HG02938 (cell line): ENCODE results near the gene SV2C.

Experiments
- ATAC-seq: cut with Tn5 transposase; IDR thresholded peaks from one replicate; pipeline ENCODE4 v1.9.1; 2021; ENCODE audit warnings: mild to moderate bottlenecking, moderate library complexity; ENCODE audit not compliant: unreplicated experiment

SV2C gene

GRCh38 chr5:76099756-76100155 is 16.6 kb downstream of the SV2C start:
- peak; percentile 45 for ATAC-seq

GRCh38 chr5:76104027-76104426 is 20.8 kb downstream of the SV2C start:
- no peak for ATAC-seq

DNA sequence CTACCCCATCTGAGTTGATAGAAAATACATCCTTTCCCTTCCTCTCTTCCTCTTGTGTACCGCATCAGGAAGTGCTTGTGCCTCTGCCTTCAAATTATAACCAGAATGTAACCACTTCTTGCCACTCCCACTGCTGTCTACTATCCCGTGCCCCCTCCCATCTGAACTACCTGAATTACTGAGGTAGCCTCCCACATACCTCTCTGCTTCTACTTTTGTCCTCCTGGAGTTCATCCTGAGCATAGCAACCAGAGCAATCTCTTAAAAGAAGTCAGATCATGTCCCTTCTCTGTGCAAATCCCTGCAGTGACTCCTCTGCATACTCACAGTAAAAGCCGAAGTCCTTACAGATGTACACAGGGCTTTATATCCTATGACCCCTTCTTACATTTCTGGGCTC is 23.0 kb downstream of the SV2C start:
- no peak for ATAC-seq

GRCh38 chr5:76111477-76112174 is 28.4 kb downstream of the SV2C start:
- no peak for ATAC-seq

DNA sequence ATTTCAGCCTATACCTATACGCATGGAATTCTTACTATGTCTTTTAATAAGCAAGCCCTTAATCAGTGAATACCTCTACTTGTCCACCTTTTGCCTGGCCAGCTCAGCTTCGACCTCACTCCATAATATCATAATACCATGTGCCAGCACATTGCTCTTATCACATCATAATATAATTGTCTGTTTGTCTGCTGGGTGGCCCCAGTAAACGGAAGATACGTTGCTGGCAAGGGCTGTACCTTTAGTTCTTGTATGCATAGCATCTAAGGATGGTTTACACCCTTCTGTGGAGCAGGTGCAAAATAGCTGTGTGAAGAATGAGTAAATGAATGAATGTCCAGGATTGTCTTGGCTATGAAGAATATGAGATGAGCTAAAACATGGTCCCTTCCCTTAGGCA is 29.9 kb downstream of the SV2C start:
- no peak for ATAC-seq

GRCh38 chr5:76114179-76114851 is 31.1 kb downstream of the SV2C start:
- ATAC-seq: no peak

DNA sequence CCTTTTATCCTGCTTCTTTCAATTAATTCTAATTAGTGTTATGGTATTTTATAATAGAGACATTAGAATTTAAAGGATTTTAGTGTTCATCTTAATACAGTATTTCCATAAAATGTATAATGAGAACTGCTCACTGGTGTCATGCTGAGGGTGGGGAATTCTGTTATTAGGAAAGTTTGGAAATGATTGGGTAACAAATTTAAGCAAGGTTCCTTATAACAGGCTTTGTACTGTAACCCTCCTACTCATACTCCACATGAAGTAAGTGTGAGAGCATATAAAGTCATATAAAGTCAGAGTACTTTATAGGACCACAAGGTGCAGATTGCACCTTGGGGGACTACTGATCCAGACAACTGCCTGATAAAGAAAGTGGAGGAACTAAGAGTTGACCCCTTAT is 42.2 kb downstream of the SV2C start:
- no peak for ATAC-seq

DNA sequence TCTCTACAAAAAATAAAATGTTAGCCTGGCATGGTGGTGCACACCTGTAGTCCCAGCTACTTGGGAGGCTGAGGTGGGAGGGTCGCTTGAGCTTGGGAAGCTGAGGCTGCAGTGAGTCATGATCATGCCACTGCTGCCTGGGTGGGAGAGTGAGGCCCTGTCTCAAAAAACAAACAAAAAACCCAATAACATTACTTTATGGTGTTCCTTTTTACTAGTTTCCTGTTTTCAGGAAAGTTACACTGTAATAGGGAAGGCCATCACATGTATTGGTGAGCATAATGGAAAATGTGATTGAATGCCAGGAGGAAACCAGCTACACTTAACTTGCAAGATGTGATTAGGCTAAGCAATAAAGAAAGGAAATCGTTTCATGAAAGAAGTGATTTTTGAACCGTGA is 42.7 kb downstream of the SV2C start:
- no peak for ATAC-seq

- no peak for ATAC-seq
Observed at GRCh38 chr5:76134003-76134402, 50.8 kb downstream of the SV2C start.

DNA sequence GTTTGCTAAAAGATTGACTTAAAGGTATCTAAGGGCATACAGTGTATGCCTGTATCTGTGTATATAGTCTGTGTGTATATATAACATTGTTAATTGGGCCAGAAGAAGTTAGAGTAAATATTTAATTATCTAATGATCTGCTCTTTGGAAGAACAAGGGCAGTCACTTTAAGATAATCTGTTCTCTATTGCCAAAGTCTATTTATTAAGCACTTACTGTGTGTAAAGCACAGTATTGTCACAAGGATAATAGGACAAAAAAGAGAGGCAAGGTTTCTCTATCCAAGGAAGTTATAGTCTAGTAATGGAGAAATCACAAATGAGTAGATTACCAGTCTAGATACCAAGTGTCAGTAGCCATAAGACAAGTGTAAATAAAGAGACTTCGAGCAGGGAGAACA is 51.5 kb downstream of the SV2C start:
- ATAC-seq: no peak

DNA sequence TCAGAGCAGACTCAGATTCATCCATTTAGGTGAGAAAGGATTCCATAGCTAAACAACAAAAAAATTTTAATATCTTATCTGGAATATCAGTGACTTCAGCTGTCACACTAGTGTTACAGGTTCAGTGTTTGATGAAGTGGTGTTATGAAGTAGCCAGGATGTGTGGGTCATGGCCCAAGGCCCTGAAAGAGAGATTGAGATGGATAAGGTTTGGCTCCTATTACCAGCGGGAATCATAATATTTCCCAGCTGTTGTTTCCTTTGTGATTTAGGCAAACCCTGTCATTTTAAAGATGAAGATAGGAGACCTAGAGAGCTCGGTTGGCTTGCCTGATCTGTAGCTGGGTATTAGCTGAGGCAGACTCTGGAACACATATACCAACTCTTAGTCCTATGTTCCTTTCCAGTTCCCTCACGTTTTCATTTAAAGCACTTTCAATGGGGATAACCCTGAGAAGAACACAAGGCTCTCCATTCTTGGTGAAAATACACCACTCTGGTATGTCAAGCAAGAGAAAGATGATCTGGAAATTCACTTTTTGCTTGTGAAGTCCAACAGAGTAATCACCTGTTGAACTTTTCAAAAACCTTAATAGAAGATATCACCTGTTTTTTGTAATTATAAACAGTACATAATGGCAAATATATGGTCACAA is 54.8 kb downstream of the SV2C start:
- no peak for ATAC-seq

DNA sequence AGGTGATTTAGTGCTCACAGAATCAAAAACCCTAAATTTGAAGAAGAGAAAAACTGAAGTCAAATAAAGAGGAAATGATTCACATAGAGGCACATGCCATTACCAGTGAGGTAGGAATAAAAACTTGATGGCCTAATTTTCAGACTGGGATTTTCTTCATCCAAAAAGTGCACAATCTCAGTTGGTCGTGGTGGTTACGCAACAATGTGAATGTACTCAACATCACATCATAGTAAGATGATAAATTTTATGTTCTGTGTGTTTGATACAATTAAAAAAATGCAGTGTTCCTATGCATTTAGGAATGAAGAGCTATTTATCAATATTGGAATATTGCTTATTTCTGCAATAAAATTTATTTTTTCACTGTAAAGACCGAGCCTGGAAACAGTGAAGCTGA is 60.7 kb downstream of the SV2C start:
- no peak for ATAC-seq

DNA sequence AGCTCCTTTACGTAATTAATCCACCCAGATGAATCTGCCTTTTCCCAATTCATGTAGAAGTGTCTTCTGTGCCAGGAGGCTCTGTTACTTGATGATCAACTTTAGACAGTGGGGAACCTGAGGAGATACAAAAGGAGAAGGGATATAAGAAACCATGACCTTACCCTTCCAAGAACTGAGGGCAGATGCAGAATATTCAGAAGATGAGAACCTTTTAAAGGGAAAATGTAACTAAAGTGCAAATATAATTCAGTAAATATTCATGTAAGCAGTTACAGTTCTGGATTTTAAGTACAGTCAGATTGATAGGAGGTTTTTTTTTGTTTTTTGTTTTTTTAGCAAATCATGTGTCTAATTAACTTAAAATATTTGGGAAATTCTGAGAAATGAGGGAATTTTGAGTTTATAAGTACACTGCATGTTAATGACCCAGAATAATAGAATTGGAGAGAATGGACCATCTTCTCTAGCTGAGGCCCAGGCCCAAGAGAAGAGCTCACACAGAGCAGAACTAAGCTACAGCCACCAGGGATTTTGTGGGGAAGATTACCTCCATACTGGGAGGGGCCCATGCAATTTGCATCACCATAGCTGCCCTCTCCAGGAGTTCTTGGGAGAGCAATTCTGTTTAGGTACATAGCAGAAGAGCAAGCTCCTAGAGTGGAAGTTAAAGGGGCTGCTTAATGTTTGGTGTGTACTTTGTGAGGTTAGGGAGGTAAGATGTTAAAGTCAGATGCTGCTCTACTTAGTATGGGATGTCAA is 61.5 kb downstream of the SV2C start:
- ATAC-seq: no peak

- no peak for ATAC-seq
Observed at GRCh38 chr5:76145945-76146344, 62.8 kb downstream of the SV2C start.

DNA sequence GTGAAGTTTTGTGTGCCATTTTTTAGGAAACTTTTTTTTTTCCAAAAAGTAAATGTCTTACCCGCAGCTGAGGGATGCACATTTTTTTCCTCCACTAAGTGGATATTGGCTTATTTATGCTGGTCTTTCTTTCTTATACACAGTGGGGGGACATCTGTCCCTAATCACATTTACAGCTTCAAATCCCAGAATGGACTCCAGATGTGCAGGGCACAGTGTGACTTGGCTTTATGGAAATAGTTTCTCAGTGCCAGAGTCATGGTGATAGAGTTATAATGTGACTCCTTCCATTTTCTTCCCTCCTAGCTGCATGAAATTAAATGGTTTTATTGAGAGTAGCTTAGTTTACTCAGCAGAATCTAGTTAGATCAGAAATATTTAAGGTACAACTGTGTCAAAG is 66.5 kb downstream of the SV2C start:
- ATAC-seq: no peak

DNA sequence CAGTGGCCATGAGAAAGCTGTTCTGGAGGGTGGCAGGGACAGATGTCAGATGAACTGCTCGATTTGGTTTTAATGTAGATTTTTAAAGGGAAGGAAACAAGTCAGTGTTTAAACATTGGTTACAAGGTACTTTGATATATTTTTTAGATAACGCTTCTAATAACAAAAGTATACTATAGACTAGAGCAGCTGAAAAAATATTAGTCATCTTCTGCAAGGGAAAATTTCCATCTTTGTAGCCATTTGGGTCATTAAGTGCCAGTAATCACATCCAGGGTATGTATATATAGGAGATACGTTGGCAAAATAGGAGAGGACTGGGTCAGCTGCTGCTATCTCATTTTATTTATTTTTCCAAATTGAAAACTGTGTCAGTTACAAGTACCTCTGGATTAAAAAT is 69.0 kb downstream of the SV2C start:
- no peak for ATAC-seq

DNA sequence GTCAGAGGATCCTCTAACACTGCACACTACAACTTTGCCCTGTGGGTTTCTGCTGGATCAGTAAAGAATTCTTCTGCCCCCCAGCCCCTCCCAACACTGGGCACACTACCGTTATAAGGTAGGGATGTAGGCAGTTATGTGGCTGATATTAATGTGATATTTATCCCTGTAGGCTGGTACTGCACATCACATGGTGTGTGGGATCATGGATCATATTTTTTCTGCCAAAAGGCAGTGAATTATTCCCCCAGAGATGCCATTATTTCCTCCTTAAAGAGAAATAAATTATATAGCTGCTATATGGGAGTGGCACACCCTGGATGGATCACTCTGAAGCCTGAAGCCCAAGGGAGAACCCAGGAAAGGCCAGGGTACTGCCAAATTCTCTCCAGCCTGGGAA is 69.5 kb downstream of the SV2C start:
- no peak for ATAC-seq

DNA sequence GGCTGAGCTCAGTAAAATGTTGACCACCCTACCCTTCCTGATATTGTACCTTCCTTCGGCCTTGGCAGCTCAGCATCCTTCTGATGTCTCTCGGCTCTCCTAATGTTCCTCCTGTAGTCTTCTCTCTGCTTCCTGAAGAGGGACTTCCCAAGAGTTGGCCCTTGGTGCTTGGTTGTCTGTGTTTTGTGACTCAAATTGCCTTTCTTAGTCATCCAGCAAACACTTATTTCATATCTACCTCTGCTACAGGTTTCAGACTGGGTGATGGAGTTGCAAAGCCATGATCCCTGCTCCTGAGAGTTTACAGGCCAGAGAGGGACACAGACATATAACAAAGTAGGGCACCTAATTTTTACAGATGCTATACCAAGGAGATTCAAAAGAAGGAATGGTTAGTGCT is 70.1 kb downstream of the SV2C start:
- ATAC-seq: no peak

DNA sequence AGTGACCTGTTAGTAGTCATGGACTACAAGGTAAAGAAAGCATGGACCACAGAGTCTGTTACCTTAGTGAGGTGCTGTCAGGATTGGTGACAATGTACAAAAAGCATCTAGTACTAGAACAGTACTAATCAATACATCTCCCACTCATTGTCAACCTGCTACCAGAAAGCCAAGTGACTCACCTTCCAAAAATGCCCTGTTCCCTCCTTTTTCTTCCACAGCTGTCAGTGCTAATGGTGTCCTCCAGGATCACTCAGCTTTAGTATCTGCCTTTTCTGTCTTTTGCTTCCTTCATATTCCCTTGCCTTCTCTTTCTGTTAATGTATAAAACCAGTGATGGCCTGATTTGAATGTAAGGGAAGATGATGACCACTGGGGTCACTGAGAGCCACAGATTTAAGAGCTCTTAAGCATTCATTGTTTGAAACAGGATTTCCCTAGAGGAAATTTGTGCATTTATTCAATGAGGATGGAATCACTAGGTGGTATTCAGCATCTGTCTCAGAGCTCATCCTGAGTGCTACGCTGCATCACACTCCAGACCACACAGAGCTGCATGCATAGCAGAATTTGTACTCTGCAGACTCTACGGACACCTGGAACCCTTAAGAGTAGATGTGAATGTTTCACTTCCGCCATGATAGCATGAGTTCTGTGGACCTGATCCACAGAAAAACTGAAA is 71.0 kb downstream of the SV2C start:
- no peak for ATAC-seq

- no peak for ATAC-seq
Observed at GRCh38 chr5:76155536-76155935, 72.4 kb downstream of the SV2C start.

- ATAC-seq: no peak
Observed at GRCh38 chr5:76162335-76162734, 79.2 kb downstream of the SV2C start.
